ENCODE measurements around the gene PPEF2. TPM values are rescaled to one million over a fixed set of nuclear protein-coding genes. Genes with fewer than 3 reads are reported as not detected.

PPEF2 gene
- total RNA-seq, 1 experiment from 2014 or later: not detected

DNA sequence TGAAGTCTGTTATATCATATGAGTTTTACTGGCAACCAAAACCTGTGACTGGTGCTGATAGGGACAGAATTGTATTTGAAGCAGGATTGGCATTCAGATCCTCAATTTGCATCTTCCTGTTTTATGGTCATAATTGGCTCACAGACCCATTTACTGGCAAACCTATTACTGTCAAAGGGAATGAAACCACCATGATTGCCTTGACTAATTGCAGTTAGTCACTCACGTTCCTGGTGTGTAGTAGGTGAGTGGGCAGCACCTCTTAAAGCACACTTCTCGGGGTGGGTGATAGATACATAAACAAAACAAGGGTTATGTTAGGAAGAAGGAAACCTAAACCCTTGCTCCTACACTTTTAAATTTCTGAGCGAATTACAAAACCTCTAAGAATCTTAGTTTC lies 81.0 kb downstream of the PPEF2 start:
- BruUV-seq (replicated peaks): no TSS peak

DNA sequence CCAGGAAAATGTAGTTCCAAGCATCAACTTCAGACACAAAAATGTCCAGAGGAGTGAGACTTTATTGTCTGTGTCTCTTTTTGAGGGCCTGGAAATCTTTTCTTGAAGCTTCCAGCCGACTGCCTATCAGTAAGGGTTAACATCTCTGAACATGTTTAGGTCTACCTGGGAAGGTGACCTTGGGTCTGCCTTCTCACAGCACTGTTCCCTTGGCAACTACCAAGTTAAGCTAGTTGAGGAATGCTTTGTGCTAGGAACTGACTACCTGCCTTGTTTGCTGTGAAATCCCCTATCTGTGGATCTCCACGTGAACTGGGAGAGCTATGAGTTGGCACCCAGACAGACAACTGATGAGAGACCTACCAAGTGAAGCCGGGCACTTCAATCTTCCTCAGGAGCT lies 81.6 kb downstream of the PPEF2 start:
- ChIA-PET CTCF (no interaction called here), POLR2A (ENCODE audit: low non-redundant PET) (no interaction called here)
- Histone ChIP-seq H3K4me1 (ENCODE audit: insufficient read depth, low read length, poor library complexity, severe bottlenecking) (no peaks in the 10 kb centered on the region), H3K9me3 (ENCODE audit: low read depth, low read length, poor library complexity, severe bottlenecking) (no peaks in the 10 kb centered on the region), H3K4me3 (ENCODE audit: low read depth, low read length, poor library complexity, severe bottlenecking) (no peak overlapping the region), H3K36me3 (ENCODE audit: insufficient read depth, low read length, poor library complexity, severe bottlenecking) (no peaks in the 10 kb centered on the region), H3K27me3 (replicated peaks; ENCODE audit: insufficient read depth, low read depth, low read length, poor library complexity) (no peaks in the 10 kb centered on the region), H3K27ac (ENCODE audit: low read depth, low read length, poor library complexity, severe bottlenecking) (no peak overlapping the region)
- DNase-seq (ENCODE audit: low spot score): no peak
- BruUV-seq (replicated peaks): no TSS peak
- intact Hi-C loops (cut with micrococcal nuclease; ENCODE audit: unreplicated experiment): no loop called here
- no peak for TF ChIP-seq EZH2 (IDR thresholded peaks at IDR 0.05; ENCODE audit: borderline replicate concordance, low read depth, low read length, poor library complexity, severe bottlenecking)
- TF ChIP-seq, protein P1, sequence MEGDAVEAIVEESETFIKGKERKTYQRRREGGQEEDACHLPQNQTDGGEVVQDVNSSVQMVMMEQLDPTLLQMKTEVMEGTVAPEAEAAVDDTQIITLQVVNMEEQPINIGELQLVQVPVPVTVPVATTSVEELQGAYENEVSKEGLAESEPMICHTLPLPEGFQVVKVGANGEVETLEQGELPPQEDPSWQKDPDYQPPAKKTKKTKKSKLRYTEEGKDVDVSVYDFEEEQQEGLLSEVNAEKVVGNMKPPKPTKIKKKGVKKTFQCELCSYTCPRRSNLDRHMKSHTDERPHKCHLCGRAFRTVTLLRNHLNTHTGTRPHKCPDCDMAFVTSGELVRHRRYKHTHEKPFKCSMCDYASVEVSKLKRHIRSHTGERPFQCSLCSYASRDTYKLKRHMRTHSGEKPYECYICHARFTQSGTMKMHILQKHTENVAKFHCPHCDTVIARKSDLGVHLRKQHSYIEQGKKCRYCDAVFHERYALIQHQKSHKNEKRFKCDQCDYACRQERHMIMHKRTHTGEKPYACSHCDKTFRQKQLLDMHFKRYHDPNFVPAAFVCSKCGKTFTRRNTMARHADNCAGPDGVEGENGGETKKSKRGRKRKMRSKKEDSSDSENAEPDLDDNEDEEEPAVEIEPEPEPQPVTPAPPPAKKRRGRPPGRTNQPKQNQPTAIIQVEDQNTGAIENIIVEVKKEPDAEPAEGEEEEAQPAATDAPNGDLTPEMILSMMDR (conservative IDR thresholded peaks at IDR 0.05; ENCODE audit: low read depth, low read length): no peak

More for the DNA sequence above, 81.0 kb downstream of the PPEF2 start:
- H3K9me3 ChIP-seq (ENCODE audit: low read depth, low read length, poor library complexity, severe bottlenecking): no peaks in the 10 kb centered on the region
- CTCF ChIA-PET: no interaction called here
- H3K4me1 ChIP-seq (ENCODE audit: insufficient read depth, low read length, poor library complexity, severe bottlenecking): no peaks in the 10 kb centered on the region
- TF ChIP-seq, protein P1 (conservative IDR thresholded peaks at IDR 0.05; ENCODE audit: low read depth, low read length): no peak
- TF ChIP-seq EZH2 (IDR thresholded peaks at IDR 0.05; ENCODE audit: borderline replicate concordance, low read depth, low read length, poor library complexity, severe bottlenecking): no peak
- H3K36me3 ChIP-seq (ENCODE audit: insufficient read depth, low read length, poor library complexity, severe bottlenecking): no peaks in the 10 kb centered on the region
- intact Hi-C loops (cut with micrococcal nuclease; ENCODE audit: unreplicated experiment): no loop called here
- DNase-seq (ENCODE audit: low spot score): no peak
- no peaks in the 10 kb centered on the region for H3K27me3 ChIP-seq (replicated peaks; ENCODE audit: insufficient read depth, low read depth, low read length, poor library complexity)
- H3K27ac ChIP-seq (ENCODE audit: low read depth, low read length, poor library complexity, severe bottlenecking): no peak overlapping the region
- no peak overlapping the region for H3K4me3 ChIP-seq (ENCODE audit: low read depth, low read length, poor library complexity, severe bottlenecking)
- POLR2A ChIA-PET (ENCODE audit: low non-redundant PET): no interaction called here

DNA sequence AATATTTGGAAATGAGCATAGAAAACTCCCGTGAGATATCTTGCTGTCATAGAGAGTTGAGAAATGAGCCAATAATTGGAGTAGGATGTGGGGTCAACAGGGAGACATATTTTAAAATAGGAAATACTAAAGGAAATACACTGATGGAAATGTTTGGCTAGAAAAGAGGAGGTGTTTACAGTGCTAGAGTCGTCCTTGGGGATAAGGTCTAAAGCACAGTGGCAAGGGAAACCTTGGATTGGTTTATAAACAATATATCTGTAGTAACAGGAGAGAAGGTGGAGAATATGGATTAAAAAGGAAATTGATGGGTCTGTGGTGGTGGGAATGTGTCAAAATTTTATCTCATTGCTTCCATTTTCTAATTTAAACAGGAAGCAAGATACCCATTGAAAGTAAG lies 82.1 kb downstream of the PPEF2 start:
- H3K4me3 ChIP-seq (ENCODE audit: low read depth, low read length, poor library complexity, severe bottlenecking): no peak overlapping the region
- ChIA-PET POLR2A (ENCODE audit: low non-redundant PET) (no interaction called here), CTCF (no interaction called here)
- BruUV-seq (replicated peaks): no TSS peak
- intact Hi-C loops (cut with micrococcal nuclease; ENCODE audit: unreplicated experiment): no loop called here
- no peaks in the 10 kb centered on the region for H3K9me3 ChIP-seq (ENCODE audit: low read depth, low read length, poor library complexity, severe bottlenecking)
- H3K27ac ChIP-seq (ENCODE audit: low read depth, low read length, poor library complexity, severe bottlenecking): no peak overlapping the region
- TF ChIP-seq, protein P1 (conservative IDR thresholded peaks at IDR 0.05; ENCODE audit: low read depth, low read length): no peak
- TF ChIP-seq EZH2 (IDR thresholded peaks at IDR 0.05; ENCODE audit: borderline replicate concordance, low read depth, low read length, poor library complexity, severe bottlenecking): no peak
- H3K27me3 ChIP-seq (replicated peaks; ENCODE audit: insufficient read depth, low read depth, low read length, poor library complexity): no peaks in the 10 kb centered on the region
- no peaks in the 10 kb centered on the region for H3K4me1 ChIP-seq (ENCODE audit: insufficient read depth, low read length, poor library complexity, severe bottlenecking)
- DNase-seq (ENCODE audit: low spot score): no peak
- no peaks in the 10 kb centered on the region for H3K36me3 ChIP-seq (ENCODE audit: insufficient read depth, low read length, poor library complexity, severe bottlenecking)
